CD14-positive monocyte (primary cell): ENCODE measurements around the gene SLC35A4. TPM values are rescaled to one million over a fixed set of nuclear protein-coding genes. Genes with fewer than 3 reads are reported as not detected.
"Not testable (repeated sequence)": the region's sequence is repeated elsewhere in the genome, so short reads cannot be mapped to it uniquely, and the experiment has no call there.

Source experiments
- DNase-seq, 3 donors: peaks; one replicate each; pipeline ENCODE4 v3.0.0-alpha.2; 2011 to 2022
- H2AFZ ChIP-seq: 2 replicates; pipeline ENCODE4 v1.6.0; 2012; ENCODE audit warnings: mild to moderate bottlenecking, low read depth, low read length, inconsistent platforms; ENCODE audit not compliant: insufficient read depth, poor library complexity, severe bottlenecking
- H3K27ac ChIP-seq, 2 donors: 1 replicate in 1 of 2; 2 replicates in 1 of 2; pipeline ENCODE4 v1.5.1; 2012 to 2013; ENCODE audit warnings: low read length in 2 of 2, control low read depth in 1 of 2, inconsistent platforms in 1 of 2, low read depth in 1 of 2, mild to moderate bottlenecking in 1 of 2
- H3K27me3 ChIP-seq, 2 donors: one replicate each; pipeline versions ENCODE4 v1.6.0 to v1.6.1; 2011 to 2013; ENCODE audit warnings: low read length in 2 of 2; ENCODE audit not compliant: control insufficient read depth in 2 of 2, insufficient read depth in 2 of 2
- H3K36me3 ChIP-seq, 2 donors: replicated peaks in 1 of 2; 1 replicate in 1 of 2; 2 replicates in 1 of 2; pipeline versions ENCODE4 v1.5.1 to v1.6.1; 2012 to 2013; ENCODE audit warnings: low read length in 2 of 2, control low read depth in 1 of 2, inconsistent platforms in 1 of 2, mild to moderate bottlenecking in 1 of 2; ENCODE audit not compliant: insufficient read depth in 2 of 2, control insufficient read depth in 1 of 2
- H3K4me1 ChIP-seq, 2 donors: 1 replicate in 1 of 2; 2 replicates in 1 of 2; pipeline versions ENCODE4 v1.5.1 to v1.6.1; 2012 to 2013; ENCODE audit warnings: low read length in 2 of 2, control low read depth in 1 of 2, inconsistent platforms in 1 of 2, mild to moderate bottlenecking in 1 of 2, moderate library complexity in 1 of 2; ENCODE audit not compliant: insufficient read depth in 2 of 2, control insufficient read depth in 1 of 2
- H3K4me2 ChIP-seq: replicated peaks from 2 replicates; pipeline ENCODE3; 2012; ENCODE audit warnings: low read length, moderate library complexity, mild to moderate bottlenecking; ENCODE audit not compliant: poor library complexity, severe bottlenecking; ENCODE audit errors: extremely low read depth
- H3K4me3 ChIP-seq, 3 experiments: fragments of 200-600 bp in 1 of 3; sonication (generic) in 1 of 3; replicated peaks in 1 of 3; 1 replicate in 2 of 3; 2 replicates in 1 of 3; pipeline ENCODE4 v1.5.1; 2011 to 2013; ENCODE audit warnings: low read length in 3 of 3, mild to moderate bottlenecking in 3 of 3, control low read depth in 2 of 3, low read depth in 2 of 3, inconsistent platforms in 1 of 3, moderate library complexity in 1 of 3
- H3K79me2 ChIP-seq: 2 replicates; pipeline ENCODE4 v1.6.0; 2012; ENCODE audit warnings: mild to moderate bottlenecking, control low read depth, inconsistent platforms, low read length, moderate library complexity; ENCODE audit not compliant: insufficient read depth
- H3K9ac ChIP-seq: 2 replicates; pipeline ENCODE4 v1.6.0; 2017; ENCODE audit warnings: low read length, mild to moderate bottlenecking; ENCODE audit not compliant: insufficient read depth, poor library complexity, severe bottlenecking
- H3K9me3 ChIP-seq, 2 donors: replicated peaks in 1 of 2; 1 replicate in 1 of 2; 2 replicates in 1 of 2; pipeline versions ENCODE4 v1.5.1 to v1.6.1; 2012 to 2013; ENCODE audit warnings: low read length in 2 of 2, control low read depth in 1 of 2; ENCODE audit not compliant: control insufficient read depth in 1 of 2, insufficient read depth in 1 of 2
- H4K20me1 ChIP-seq: 2 replicates; pipeline ENCODE4 v1.6.0; 2012; ENCODE audit warnings: mild to moderate bottlenecking, low read length, control low read depth, moderate library complexity; ENCODE audit not compliant: insufficient read depth
- H3K27ac Mint-ChIP-seq, 7 donors: one replicate each; pipeline ENCODE4 v1.8.0; 2020; ENCODE audit warnings: mild to moderate bottlenecking in 7 of 7, mixed read lengths in 7 of 7, moderate library complexity in 6 of 7, inconsistent platforms in 2 of 7
- H3K27me3 Mint-ChIP-seq, 3 donors: one replicate each; pipeline ENCODE4 v1.8.0; 2021 to 2022; ENCODE audit warnings: low read depth in 3 of 3, mild to moderate bottlenecking in 3 of 3, mixed read lengths in 3 of 3, moderate library complexity in 3 of 3, inconsistent platforms in 1 of 3
- H3K36me3 Mint-ChIP-seq, 2 donors: one replicate each; pipeline ENCODE4 v1.8.0; 2020; ENCODE audit warnings: mixed read lengths in 2 of 2, inconsistent platforms in 1 of 2, mild to moderate bottlenecking in 1 of 2
- H3K4me1 Mint-ChIP-seq: one replicate; pipeline ENCODE4 v1.8.0; 2020; ENCODE audit warnings: mild to moderate bottlenecking, mixed read lengths
- H3K4me3 Mint-ChIP-seq, 2 donors: one replicate each; pipeline ENCODE4 v1.8.0; 2020; ENCODE audit warnings: mild to moderate bottlenecking in 2 of 2, mixed read lengths in 2 of 2, moderate library complexity in 1 of 2
- H3K9me3 Mint-ChIP-seq, 7 donors: one replicate each; pipeline ENCODE4 v1.8.0; 2020 to 2022; ENCODE audit warnings: mixed read lengths in 7 of 7, mild to moderate bottlenecking in 6 of 7, moderate library complexity in 6 of 7, inconsistent platforms in 2 of 7
- CTCF ChIP-seq: fragments of 200-600 bp; IDR thresholded peaks from one replicate; pipeline ENCODE4 v1.8.0; 2022; ENCODE audit warnings: antibody characterized with exemption, mild to moderate bottlenecking
- WGBS: methylation state at CpG from one replicate; pipeline ENCODE4 v1.1.5; 2013; ENCODE audit warnings: missing lambda C conversion rate; ENCODE audit not compliant: insufficient coverage; 5-methylcytosine and 5-hydroxymethylcytosine counted together
- intact Hi-C, 2 donors: fragments of 100-400 bp; cut with micrococcal nuclease; formaldehyde crosslinking; loops; one replicate each; pipeline versions ENCODE4 v1.15.0 to v1.15.1; 2023
- polyA plus RNA-seq, 3 donors: library from polyadenylated mRNA; depleted of rRNA in 1 of 3; unstranded in 2 of 3; stranded (reverse) in 1 of 3; fragments of 300-500 nt in 2 of 3; fragments of >200 nt in 1 of 3; fragmentation: Illumina TruSeq in 2 of 3; gene quantifications; 1 replicate in 2 of 3; 2 replicates in 1 of 3; pipeline ENCODE4 v1.2.3, GENCODE V29; 2012 to 2021

SLC35A4 gene
- polyA plus RNA-seq, 3 donors = 44.0 to 67.1 (median 58.8) TPM

GRCh38 chr5:140575309-140575708 lies 10.7 kb downstream of the SLC35A4 start:
- peaks cover 48 to 79% of the 10 kb centered on the region in 2 donors for H3K36me3 Mint-ChIP-seq
- H3K27me3 Mint-ChIP-seq = peaks cover 0 to 2% (median 2%) of the 10 kb centered on the region in 3 donors
- no peak overlapping the region for H3K4me3 Mint-ChIP-seq
- Histone ChIP-seq H3K4me1 (peaks cover 22 to 42% of the 10 kb centered on the region in 2 donors), H3K4me3 (no peak overlapping the region), H4K20me1 (no peaks in the 10 kb centered on the region), H3K27me3 (no peaks in the 10 kb centered on the region), H2AFZ (no peak overlapping the region), H3K36me3 (peaks cover 10 to 57% of the 10 kb centered on the region in 2 donors), H3K9me3 (no peaks in the 10 kb centered on the region), H3K79me2 (peaks cover 25% of the 10 kb centered on the region), H3K27ac (peak overlapping the region in 1 of 2 donors; percentile 39), H3K4me2 (no peak overlapping the region), H3K9ac (no peak overlapping the region)
- intact Hi-C loops = loop anchor here (2.0 to 5.0 kb wide), 2 partner anchors 37 to 59 kb away; no protein-coding TSS in a partner anchor
- H3K27ac Mint-ChIP-seq = peak overlapping the region in 6 of 7 donors; percentile 14 to 87 (median 66)
- H3K9me3 Mint-ChIP-seq = no peaks in the 10 kb centered on the region
- TF ChIP-seq CTCF = peak; percentile 84
- 80% methylated on average over 1 of the region's 8 CpGs for WGBS
- peak; percentile 71 to 82 (median 71) for DNase-seq
- H3K4me1 Mint-ChIP-seq = peaks cover 35% of the 10 kb centered on the region

- H3K27me3 Mint-ChIP-seq = peaks cover 0 to 2% (median 0%) of the 10 kb centered on the region in 3 donors
- H4K20me1 ChIP-seq = no peaks in the 10 kb centered on the region
- H2AFZ ChIP-seq = peak overlapping the region; percentile 57
- DNase-seq = peak in 2 of 3 donors; percentile 43 to 56
- no CpG with 5 or more reads among the region's 2 CpGs for WGBS
- TF ChIP-seq CTCF = no peak
- peak overlapping the region in 1 of 2 donors; percentile 70 for H3K27ac ChIP-seq
- peak overlapping the region; percentile 4 for H3K4me2 ChIP-seq
- H3K9me3 ChIP-seq = no peaks in the 10 kb centered on the region
- H3K27me3 ChIP-seq = no peaks in the 10 kb centered on the region
- H3K4me3 Mint-ChIP-seq = no peak overlapping the region
- H3K27ac Mint-ChIP-seq = peak overlapping the region; percentile 73 to 87 (median 82)
- H3K9me3 Mint-ChIP-seq = no peaks in the 10 kb centered on the region
- peaks cover 23 to 48% of the 10 kb centered on the region in 2 donors for H3K4me1 ChIP-seq
- peaks cover 29% of the 10 kb centered on the region for H3K79me2 ChIP-seq
- intact Hi-C loops = loop anchor here in 1 of 2 donors (2.0 to 5.0 kb wide), 2 partner anchors 36 to 58 kb away; no protein-coding TSS in a partner anchor
- H3K4me1 Mint-ChIP-seq = peaks cover 45% of the 10 kb centered on the region
- peaks cover 54 to 79% of the 10 kb centered on the region in 2 donors for H3K36me3 Mint-ChIP-seq
- H3K36me3 ChIP-seq = peaks cover 5 to 45% of the 10 kb centered on the region in 2 donors
- no peak overlapping the region for H3K9ac ChIP-seq
- peak overlapping the region in 1 of 3 experiments; percentile 25 for H3K4me3 ChIP-seq
These were observed 12.2 kb downstream of the SLC35A4 start for GRCh38 chr5:140576776-140577201.

GRCh38 chr5:140579188-140579747 lies 14.6 kb downstream of the SLC35A4 start:
- H3K4me3 ChIP-seq, H3K27me3 ChIP-seq, DNase-seq, H2AFZ ChIP-seq, H4K20me1 ChIP-seq, H3K9me3 Mint-ChIP-seq, H3K9me3 ChIP-seq, H3K4me3 Mint-ChIP-seq, H3K27ac Mint-ChIP-seq, H3K27ac ChIP-seq, H3K27me3 Mint-ChIP-seq, H3K4me2 ChIP-seq, H3K9ac ChIP-seq: not testable (repeated sequence)
- peaks cover 52% of the 10 kb centered on the region for H3K4me1 Mint-ChIP-seq
- 67% methylated on average over 1 of the region's 6 CpGs for WGBS
- H3K36me3 ChIP-seq = peaks cover 5 to 49% of the 10 kb centered on the region in 2 donors
- H3K36me3 Mint-ChIP-seq = peaks cover 59 to 84% of the 10 kb centered on the region in 2 donors
- peaks cover 43% of the 10 kb centered on the region for H3K79me2 ChIP-seq
- intact Hi-C loops = loop anchor here in 1 of 2 donors (5.0 kb wide), 1 partner anchor 33 kb away; no protein-coding TSS in a partner anchor
- peaks cover 23 to 48% of the 10 kb centered on the region in 2 donors for H3K4me1 ChIP-seq
